H1 (cell line): ENCODE measurements around the gene LAMA3.

Experiments used
- CTCF ChIP-seq, 3 experiments: IDR thresholded peaks; 1 replicate in 2 of 3; 2 replicates in 1 of 3; pipeline versions ENCODE4 v1.5.1 to v1.6.1; 2011; ENCODE audit warnings: low read length in 3 of 3, mild to moderate bottlenecking in 3 of 3, inconsistent platforms in 2 of 3, low read depth in 1 of 3, moderate library complexity in 1 of 3; ENCODE audit not compliant: insufficient read depth in 1 of 3; ENCODE audit errors: control extremely low read depth in 1 of 3
- EP300 ChIP-seq, 2 experiments: IDR thresholded peaks; 1 replicate in 1 of 2; 2 replicates in 1 of 2; pipeline ENCODE4 v1.6.1; 2011 to 2012; ENCODE audit warnings: low read depth in 2 of 2, low read length in 2 of 2, mild to moderate bottlenecking in 2 of 2, borderline replicate concordance in 1 of 2, inconsistent platforms in 1 of 2, moderate library complexity in 1 of 2
- EZH2 ChIP-seq: fragments of 200-600 bp; sonication (generic); IDR thresholded peaks from 2 replicates; pipeline ENCODE4 v1.7.1; 2012; ENCODE audit warnings: low read depth, mild to moderate bottlenecking, moderate library complexity, low read length, inconsistent platforms; ENCODE audit not compliant: severe bottlenecking
- GABPA ChIP-seq: IDR thresholded peaks from 2 replicates; pipeline ENCODE4 v1.6.1; 2011; ENCODE audit warnings: mild to moderate bottlenecking, low read length, moderate library complexity, borderline replicate concordance; ENCODE audit not compliant: insufficient read depth
- GTF2F1 ChIP-seq: IDR thresholded peaks from 2 replicates; pipeline ENCODE4 v1.6.1; 2012; ENCODE audit warnings: low read depth, low read length, improper control_type of control experiment, borderline replicate concordance
- NRF1 ChIP-seq: IDR thresholded peaks from 2 replicates; pipeline ENCODE4 v1.6.1; 2011; ENCODE audit warnings: mild to moderate bottlenecking, low read depth, low read length, improper control_type of control experiment
- POLR2A ChIP-seq, 2 experiments: IDR thresholded peaks; 1 replicate in 1 of 2; 2 replicates in 1 of 2; pipeline ENCODE4 v1.6.1; 2011; ENCODE audit warnings: low read depth in 2 of 2, low read length in 2 of 2, mild to moderate bottlenecking in 2 of 2; ENCODE audit errors: control extremely low read depth in 1 of 2
- POLR2AphosphoS5 ChIP-seq: IDR thresholded peaks from 2 replicates; pipeline ENCODE4 v1.6.1; 2011; ENCODE audit warnings: low read depth, low read length
- POU5F1 ChIP-seq: IDR thresholded peaks from 2 replicates; pipeline ENCODE4 v1.6.1; 2011; ENCODE audit warnings: low read depth, mild to moderate bottlenecking, low read length, moderate library complexity
- RXRA ChIP-seq: IDR thresholded peaks from 2 replicates; pipeline ENCODE4 v1.6.1; 2011; ENCODE audit warnings: low read depth, mild to moderate bottlenecking, low read length, moderate library complexity; ENCODE audit not compliant: insufficient read depth
- SIX5 ChIP-seq: IDR thresholded peaks from 2 replicates; pipeline ENCODE4 v1.6.1; 2011; ENCODE audit warnings: mild to moderate bottlenecking, low read depth, low read length
- ZNF274 ChIP-seq: IDR thresholded peaks from 2 replicates; pipeline ENCODE4 v1.7.0; 2012; ENCODE audit warnings: low read length, borderline replicate concordance; ENCODE audit errors: extremely low read depth

GRCh38 chr18:23648456-23648855, 40.8 kb upstream of the LAMA3 start:
- TF ChIP-seq CTCF (IDR thresholded peaks at IDR 0.05; ENCODE audit: control extremely low read depth in 1 of 3, insufficient read depth in 1 of 3, low read depth in 1 of 3, low read length in 3 of 3) (no peak), GABPA (no peak), POLR2AphosphoS5 (no peak), SIX5 (no peak), POLR2A (IDR thresholded peaks at IDR 0.05; ENCODE audit: control extremely low read depth in 1 of 2, low read depth in 2 of 2, low read length in 2 of 2) (no peak), POU5F1 (no peak), EZH2 (no peak), NRF1 (no peak), GTF2F1 (no peak), EP300 (IDR thresholded peaks at IDR 0.05; ENCODE audit: borderline replicate concordance in 1 of 2, low read depth in 2 of 2, low read length in 2 of 2) (no peak), ZNF274 (no peak), RXRA (no peak)
